K562 (cell line): ENCODE results near the gene TXN2. TPM values are rescaled to one million over a fixed set of nuclear protein-coding genes. Genes with fewer than 3 reads are reported as not detected.
A peak's percentile ranks its signal among the peaks of the same experiment; 100 is the strongest.

ENCODE experiments used
- ASH1L ChIP-seq: fragments of 450-650 bp; IDR thresholded peaks from 2 replicates; pipeline ENCODE4 v1.6.1; 2018; ENCODE audit warnings: borderline replicate concordance, mild to moderate bottlenecking, low read depth; ENCODE audit not compliant: partially characterized antibody
- BACH1 ChIP-seq: fragments of 200-800 bp; sonication (Bioruptor generic); IDR thresholded peaks from 2 replicates; pipeline ENCODE4 v1.6.1; 2016; ENCODE audit warnings: missing genetic modification characterization, missing compliant biosample characterization
- EGR1 ChIP-seq: fragments of 450-650 bp; conservative IDR thresholded peaks from 2 replicates; pipeline ENCODE4 v1.6.1; 2017; ENCODE audit warnings: mild to moderate bottlenecking
- JUND ChIP-seq, 2 experiments: IDR thresholded peaks; 2 replicates in 1 of 2; 3 replicates in 1 of 2; pipeline ENCODE4 v1.6.1; 2011; ENCODE audit warnings: borderline replicate concordance in 2 of 2, low read depth in 2 of 2, low read length in 2 of 2, improper control_type of control experiment in 1 of 2, missing biosample characterization in 1 of 2, missing genetic modification characterization in 1 of 2, missing genetic modification reagents in 1 of 2
- PRDM10 ChIP-seq: fragments of 450-650 bp; IDR thresholded peaks from 2 replicates; pipeline ENCODE4 v1.6.1; 2018; ENCODE audit not compliant: partially characterized antibody
- PRPF4 ChIP-seq: fragments of 200-400 bp; formaldehyde crosslinking; IDR thresholded peaks from one replicate; pipeline ENCODE4 v1.6.1; 2017; ENCODE audit warnings: low read length, low read depth, mild to moderate bottlenecking; ENCODE audit not compliant: insufficient read depth, poor library complexity, severe bottlenecking
- TBP ChIP-seq: optimal IDR thresholded peaks from 2 replicates; pipeline ENCODE3; 2011; ENCODE audit warnings: low read depth, low read length, improper control_type of control experiment
- ZBTB1 ChIP-seq: sonication (generic); formaldehyde crosslinking; IDR thresholded peaks from 2 replicates; pipeline ENCODE4 v1.8.1; 2023; ENCODE audit warnings: missing genetic modification reagents, low read depth, mild to moderate bottlenecking, borderline replicate concordance
- ZKSCAN8 ChIP-seq: fragments of 200-800 bp; sonication (Bioruptor generic); IDR thresholded peaks from 2 replicates; pipeline ENCODE4 v1.6.1; 2016; ENCODE audit warnings: missing genetic modification characterization, missing compliant biosample characterization
- ZNF717 ChIP-seq: fragments of 250-450 bp; sonication (Bioruptor Pico); IDR thresholded peaks from 2 replicates; pipeline ENCODE4 v1.5.0; 2021
- polyA plus RNA-seq, 8 experiments: library from polyadenylated mRNA; depleted of rRNA in 4 of 8; stranded (reverse) in 5 of 8; unstranded in 3 of 8; fragments of >200 nt; fragmentation: Nextera tagmentation in 2 of 8; fragmentation: Illumina TruSeq in 1 of 8; extraction: Ambion mirVana in 2 of 8; extraction: Trizol in 1 of 8; gene quantifications; 2 replicates each; pipeline versions ENCODE4 v1.2.1 to v1.2.3, GENCODE V29; 2011 to 2014; ENCODE audit warnings: inconsistent platforms in 1 of 8, missing spikeins in 1 of 8
- total RNA-seq, 7 experiments: library from RNA; depleted of rRNA in 6 of 7; stranded (reverse); fragments of >200 nt in 6 of 7; fragmentation: Illumina TruSeq in 2 of 7; extraction: Trizol in 2 of 7; gene quantifications; 2 replicates each; pipeline versions ENCODE4 v1.2.1 to v1.2.3, GENCODE V29; 2011 to 2021; ENCODE audit warnings: low replicate concordance in 1 of 7
- TF ChIP-seq, protein P1 (sequence below), 2 experiments: fragments of 450-650 bp; IDR thresholded peaks; 2 replicates each; pipeline ENCODE4 v1.6.1; 2016
- TF ChIP-seq, protein P2 (sequence below): fragments of 250-450 bp; sonication (Bioruptor Pico); IDR thresholded peaks from 2 replicates; pipeline ENCODE4 v1.8.0; 2021; ENCODE audit warnings: moderate library complexity, mild to moderate bottlenecking, inconsistent platforms

Gene TXN2
- total and polyA plus RNA-seq, 9 of the 15 experiments (the other 6 are each of a cell fraction or from before 2014, with no cell fraction given): 48.5 to 399 (median 118) TPM

GRCh38 chr22:36528795-36529751 is 47.6 kb upstream of the TXN2 start, which contains the start of gene EIF3D (continued):
- TF ChIP-seq, protein P1, sequence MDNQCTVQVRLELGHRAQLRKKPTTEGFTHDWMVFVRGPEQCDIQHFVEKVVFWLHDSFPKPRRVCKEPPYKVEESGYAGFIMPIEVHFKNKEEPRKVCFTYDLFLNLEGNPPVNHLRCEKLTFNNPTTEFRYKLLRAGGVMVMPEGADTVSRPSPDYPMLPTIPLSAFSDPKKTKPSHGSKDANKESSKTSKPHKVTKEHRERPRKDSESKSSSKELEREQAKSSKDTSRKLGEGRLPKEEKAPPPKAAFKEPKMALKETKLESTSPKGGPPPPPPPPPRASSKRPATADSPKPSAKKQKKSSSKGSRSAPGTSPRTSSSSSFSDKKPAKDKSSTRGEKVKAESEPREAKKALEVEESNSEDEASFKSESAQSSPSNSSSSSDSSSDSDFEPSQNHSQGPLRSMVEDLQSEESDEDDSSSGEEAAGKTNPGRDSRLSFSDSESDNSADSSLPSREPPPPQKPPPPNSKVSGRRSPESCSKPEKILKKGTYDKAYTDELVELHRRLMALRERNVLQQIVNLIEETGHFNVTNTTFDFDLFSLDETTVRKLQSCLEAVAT (IDR thresholded peaks at IDR 0.05): no peak
- TF ChIP-seq PRPF4 (no peak), JUND (IDR thresholded peaks at IDR 0.05; ENCODE audit: borderline replicate concordance, low read depth, low read length) (peak; percentile 58; the same call in 1 of the 2 replicates), JUND (tag; IDR thresholded peaks at IDR 0.05; ENCODE audit: borderline replicate concordance, low read depth, low read length) (peak; percentile 34; the same call in 1 of the 3 replicates), ZBTB1 (no peak; the same call in 1 of the 2 replicates), BACH1 (tag) (no peak), TBP (peak; percentile 93), ZKSCAN8 (CRISPR knock-in tag) (no peak), EGR1 (no peak), ASH1L (peak; percentile 52), ZNF717 (no peak), PRDM10 (peak; percentile 35)
- TF ChIP-seq, protein P2, sequence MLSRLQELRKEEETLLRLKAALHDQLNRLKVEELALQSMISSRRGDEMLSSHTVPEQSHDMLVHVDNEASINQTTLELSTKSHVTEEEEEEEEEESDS: no peak
